ENCODE data around the gene USP35.
"Not testable (repeated sequence)": the region's sequence is repeated elsewhere in the genome, so short reads cannot be mapped to it uniquely, and the experiment has no call there.

Gene USP35

GRCh38 chr11:78233046-78233445 is 44.3 kb downstream of the USP35 start:
- DNase-seq (ENCODE audit: low read depth), result not testable (repeated sequence)

- no peak for DNase-seq (ENCODE audit: low read depth)
These were observed 45.3 kb downstream of the USP35 start for GRCh38 chr11:78234006-78234405.

GRCh38 chr11:78237293-78238046 is 48.8 kb downstream of the USP35 start:
- no peak for DNase-seq (ENCODE audit: low read depth)

- DNase-seq (ENCODE audit: low read depth), result no peak
These were observed 51.1 kb downstream of the USP35 start for GRCh38 chr11:78239781-78240180.

- DNase-seq (ENCODE audit: low read depth), result no peak
These were observed 52.8 kb downstream of the USP35 start for GRCh38 chr11:78241475-78241874.

- DNase-seq (ENCODE audit: low read depth), result no peak
These were observed 55.4 kb downstream of the USP35 start for GRCh38 chr11:78244080-78244479.

- DNase-seq (ENCODE audit: low read depth), result no peak
These were observed 56.0 kb downstream of the USP35 start for GRCh38 chr11:78244546-78245255.

- no peak for DNase-seq (ENCODE audit: low read depth)
These were observed 59.5 kb downstream of the USP35 start for GRCh38 chr11:78248191-78248590.

GRCh38 chr11:78248903-78249302 is 60.2 kb downstream of the USP35 start:
- DNase-seq (ENCODE audit: low read depth), result no peak

GRCh38 chr11:78250099-78250498 is 61.4 kb downstream of the USP35 start:
- no peak for DNase-seq (ENCODE audit: low read depth)

GRCh38 chr11:78251083-78251775 is 62.5 kb downstream of the USP35 start:
- no peak for DNase-seq (ENCODE audit: low read depth)

GRCh38 chr11:78253797-78254196 is 65.1 kb downstream of the USP35 start:
- no peak for DNase-seq (ENCODE audit: low read depth)

GRCh38 chr11:78254268-78254667 is 65.5 kb downstream of the USP35 start:
- DNase-seq (ENCODE audit: low read depth), result no peak

- DNase-seq (ENCODE audit: low read depth), result no peak
These were observed 67.2 kb downstream of the USP35 start for GRCh38 chr11:78255919-78256318.

- DNase-seq (ENCODE audit: low read depth), result no peak
These were observed 68.2 kb downstream of the USP35 start for GRCh38 chr11:78256962-78257361.

GRCh38 chr11:78257654-78258053 is 68.9 kb downstream of the USP35 start:
- no peak for DNase-seq (ENCODE audit: low read depth)

- no peak for DNase-seq (ENCODE audit: low read depth)
These were observed 71.2 kb downstream of the USP35 start for GRCh38 chr11:78259777-78260487.

GRCh38 chr11:78261367-78261766 is 72.6 kb downstream of the USP35 start:
- no peak for DNase-seq (ENCODE audit: low read depth)

- no peak for DNase-seq (ENCODE audit: low read depth)
These were observed 73.1 kb downstream of the USP35 start for GRCh38 chr11:78261828-78262227.

GRCh38 chr11:78262238-78262637 is 73.5 kb downstream of the USP35 start:
- DNase-seq (ENCODE audit: low read depth), result no peak

- no peak for DNase-seq (ENCODE audit: low read depth)
These were observed 74.0 kb downstream of the USP35 start for GRCh38 chr11:78262691-78263090.
